Osteoblast (primary cell): ENCODE results near the gene HOXD13. TPM values are rescaled to one million over a fixed set of nuclear protein-coding genes. Genes with fewer than 3 reads are reported as not detected.

Source experiments
- DNase-seq: peaks from one replicate; pipeline ENCODE4 v3.0.0; 2011; ENCODE audit warnings: low spot score, mixed read lengths; ENCODE audit not compliant: insufficient read length; ENCODE audit errors: missing footprints
- H2AFZ ChIP-seq: 2 replicates; pipeline ENCODE4 v1.6.0; 2011; ENCODE audit warnings: mild to moderate bottlenecking, low read length
- H3K27ac ChIP-seq: 2 replicates; pipeline ENCODE4 v1.5.1; 2011; ENCODE audit warnings: mild to moderate bottlenecking, low read depth, low read length, moderate library complexity
- H3K27me3 ChIP-seq: 2 replicates; pipeline ENCODE4 v1.6.0; 2012; ENCODE audit warnings: mild to moderate bottlenecking, control low read depth, inconsistent platforms, low read length, moderate library complexity; ENCODE audit not compliant: insufficient read depth
- H3K36me3 ChIP-seq: 2 replicates; pipeline ENCODE4 v1.5.1; 2011; ENCODE audit warnings: mild to moderate bottlenecking, low read length, control low read depth, moderate library complexity; ENCODE audit not compliant: insufficient read depth
- H3K4me1 ChIP-seq: 2 replicates; pipeline ENCODE4 v1.5.1; 2011; ENCODE audit warnings: mild to moderate bottlenecking, low read length, control low read depth, moderate library complexity; ENCODE audit not compliant: insufficient read depth
- H3K4me2 ChIP-seq: 2 replicates; pipeline ENCODE4 v1.6.0; 2011; ENCODE audit warnings: mild to moderate bottlenecking, low read length; ENCODE audit not compliant: insufficient read depth
- H3K4me3 ChIP-seq: fragments of 200-600 bp; sonication (generic); 3 replicates; pipeline ENCODE4 v1.5.1; 2012; ENCODE audit warnings: mild to moderate bottlenecking, low read length, inconsistent platforms; ENCODE audit not compliant: insufficient read depth
- H3K79me2 ChIP-seq: 2 replicates; pipeline ENCODE4 v1.6.0; 2012; ENCODE audit warnings: mild to moderate bottlenecking, low read length, control low read depth, inconsistent platforms; ENCODE audit not compliant: insufficient read depth
- H3K9me3 ChIP-seq: 2 replicates; pipeline ENCODE4 v1.5.1; 2011; ENCODE audit warnings: low read depth, low read length, control low read depth
- H4K20me1 ChIP-seq: 2 replicates; pipeline ENCODE4 v1.6.0; 2012; ENCODE audit warnings: mild to moderate bottlenecking, low read length, control low read depth; ENCODE audit not compliant: insufficient read depth
- CTCF ChIP-seq: IDR thresholded peaks from 2 replicates; pipeline ENCODE4 v1.5.1; 2011; ENCODE audit warnings: mild to moderate bottlenecking, low read depth, low read length, moderate library complexity; ENCODE audit errors: extremely low read depth
- total RNA-seq: library from RNA; depleted of rRNA; stranded (reverse); fragments of >200 nt; gene quantifications from 2 replicates; pipeline ENCODE4 v1.2.3, GENCODE V29; 2012

HOXD13 gene
- total RNA-seq, 1 donor = not detected

GRCh38 chr2:176074919-176075425, 17.5 kb upstream of the HOXD13 start:
- H3K4me2 ChIP-seq = no peak overlapping the region
- no peak overlapping the region for H3K4me3 ChIP-seq
- H3K27me3 ChIP-seq = peaks cover 98% of the 10 kb centered on the region

GRCh38 chr2:176075481-176075880, 17.0 kb upstream of the HOXD13 start:
- H3K27ac ChIP-seq = no peak overlapping the region
- DNase-seq = no peak
- no peak overlapping the region for H3K4me2 ChIP-seq
- no peak overlapping the region for H3K4me3 ChIP-seq
- H3K9me3 ChIP-seq = no peaks in the 10 kb centered on the region
- no peaks in the 10 kb centered on the region for H4K20me1 ChIP-seq
- peaks cover 96% of the 10 kb centered on the region for H3K27me3 ChIP-seq
- no peak overlapping the region for H2AFZ ChIP-seq
- TF ChIP-seq CTCF = no peak
- H3K36me3 ChIP-seq = no peaks in the 10 kb centered on the region
- no peaks in the 10 kb centered on the region for H3K79me2 ChIP-seq
- H3K4me1 ChIP-seq = no peaks in the 10 kb centered on the region

More at GRCh38 chr2:176074919-176075425, 17.5 kb upstream of the HOXD13 start:
- Histone ChIP-seq H3K27ac (no peak overlapping the region), H3K79me2 (no peaks in the 10 kb centered on the region), H2AFZ (no peak overlapping the region), H3K4me1 (no peaks in the 10 kb centered on the region), H3K9me3 (no peaks in the 10 kb centered on the region), H4K20me1 (no peaks in the 10 kb centered on the region), H3K36me3 (no peaks in the 10 kb centered on the region)
- DNase-seq = no peak
- TF ChIP-seq CTCF = no peak

- Histone ChIP-seq H3K4me3 (no peak overlapping the region), H3K36me3 (no peaks in the 10 kb centered on the region), H3K27ac (no peak overlapping the region), H3K27me3 (peaks cover 96% of the 10 kb centered on the region), H3K79me2 (no peaks in the 10 kb centered on the region), H3K4me2 (no peak overlapping the region), H3K4me1 (no peaks in the 10 kb centered on the region), H3K9me3 (no peaks in the 10 kb centered on the region), H4K20me1 (no peaks in the 10 kb centered on the region), H2AFZ (no peak overlapping the region)
- DNase-seq = no peak
- TF ChIP-seq CTCF = no peak
Observed at GRCh38 chr2:176076063-176076462, 16.5 kb upstream of the HOXD13 start.

- no peak for TF ChIP-seq CTCF
- DNase-seq = no peak
- H4K20me1 ChIP-seq = no peaks in the 10 kb centered on the region
- H3K4me1 ChIP-seq = no peaks in the 10 kb centered on the region
- no peak overlapping the region for H3K4me3 ChIP-seq
- H3K4me2 ChIP-seq = no peak overlapping the region
- H3K36me3 ChIP-seq = no peaks in the 10 kb centered on the region
- no peaks in the 10 kb centered on the region for H3K79me2 ChIP-seq
- no peak overlapping the region for H2AFZ ChIP-seq
- H3K9me3 ChIP-seq = no peaks in the 10 kb centered on the region
- no peak overlapping the region for H3K27ac ChIP-seq
- H3K27me3 ChIP-seq = peaks cover 96% of the 10 kb centered on the region
Observed at GRCh38 chr2:176076796-176077195, 15.7 kb upstream of the HOXD13 start.
